UCSD-AML1 (cell line): ENCODE measurements around the gene TBC1D12.
"Not testable (repeated sequence)": the region's sequence is repeated elsewhere in the genome, so short reads cannot be mapped to it uniquely, and the experiment has no call there.

Experiments used
- DNase-seq: peaks from one replicate; lab custom pipeline; 2025; ENCODE audit not compliant: unreplicated experiment; lab: John Stamatoyannopoulos, UW

TBC1D12 gene

GRCh38 chr10:94450782-94451181, 48.4 kb downstream of the TBC1D12 start:
- no peak for DNase-seq

- DNase-seq, result no peak
Measured at GRCh38 chr10:94451883-94452519, 49.7 kb downstream of the TBC1D12 start.

- no peak for DNase-seq
Measured at GRCh38 chr10:94456942-94457341, 54.6 kb downstream of the TBC1D12 start.

GRCh38 chr10:94459385-94459784, 57.0 kb downstream of the TBC1D12 start:
- DNase-seq, result no peak

- DNase-seq, result no peak
Measured at GRCh38 chr10:94461503-94461902, 59.2 kb downstream of the TBC1D12 start.

GRCh38 chr10:94462130-94462529, 59.8 kb downstream of the TBC1D12 start:
- no peak for DNase-seq

GRCh38 chr10:94465684-94466083, 63.3 kb downstream of the TBC1D12 start:
- DNase-seq, result no peak

- no peak for DNase-seq
Measured at GRCh38 chr10:94481410-94481809, 79.1 kb downstream of the TBC1D12 start.

GRCh38 chr10:94483970-94484369, 81.6 kb downstream of the TBC1D12 start:
- no peak for DNase-seq

GRCh38 chr10:94485094-94485493, 82.8 kb downstream of the TBC1D12 start:
- DNase-seq, result no peak

GRCh38 chr10:94487575-94487974, 85.2 kb downstream of the TBC1D12 start:
- no peak for DNase-seq

- DNase-seq, result no peak
Measured at GRCh38 chr10:94489107-94489506, 86.8 kb downstream of the TBC1D12 start.

GRCh38 chr10:94489976-94490788, 87.8 kb downstream of the TBC1D12 start:
- no peak for DNase-seq

- DNase-seq, result no peak
Measured at GRCh38 chr10:94490789-94491039, 88.4 kb downstream of the TBC1D12 start.

- no peak for DNase-seq
Measured at GRCh38 chr10:94493463-94493862, 91.1 kb downstream of the TBC1D12 start.

- no peak for DNase-seq
Measured at GRCh38 chr10:94496010-94496409, 93.7 kb downstream of the TBC1D12 start.

- no peak for DNase-seq
Measured at GRCh38 chr10:94496646-94497045, 94.3 kb downstream of the TBC1D12 start.

- no peak for DNase-seq
Measured at GRCh38 chr10:94500063-94500462, 97.7 kb downstream of the TBC1D12 start.

GRCh38 chr10:94521276-94522250, 119.2 kb downstream of the TBC1D12 start:
- no peak for DNase-seq

- no peak for DNase-seq
Measured at GRCh38 chr10:94524146-94524545, 121.8 kb downstream of the TBC1D12 start.

GRCh38 chr10:94524711-94525110, 122.4 kb downstream of the TBC1D12 start:
- no peak for DNase-seq

GRCh38 chr10:94531550-94531949, 129.2 kb downstream of the TBC1D12 start:
- DNase-seq, result not testable (repeated sequence)
